ENCODE data around the gene ELP5. TPM values are rescaled to one million over a fixed set of nuclear protein-coding genes. Genes with fewer than 3 reads are reported as not detected.

ELP5 gene
- total RNA-seq, 1 experiment from 2014 or later: 49.6 TPM

- no peaks in the 10 kb centered on the region for H3K27me3 ChIP-seq (ENCODE audit: insufficient read depth, low read length)
- no peaks in the 10 kb centered on the region for H3K79me1 ChIP-seq (ENCODE audit: insufficient read depth, low read depth, low read length, poor library complexity, severe bottlenecking)
- H3K4me1 ChIP-seq (ENCODE audit: insufficient read depth, low read length): peaks cover 4% of the 10 kb centered on the region; the same call in 1 of the 2 replicates
- peaks cover 25% of the 10 kb centered on the region for H3K23me2 ChIP-seq (ENCODE audit: insufficient read length, low read depth, low read length, poor library complexity, severe bottlenecking)
- peak overlapping the region; percentile 86 to 93 for H3K4me3 Mint-ChIP-seq
- H3K27me3 Mint-ChIP-seq (ENCODE audit: low read depth): peaks cover 2% of the 10 kb centered on the region
- no peak for TF ChIP-seq CTCF (conservative IDR thresholded peaks at IDR 0.05)
- H3K4me2 ChIP-seq (ENCODE audit: insufficient read depth, insufficient read length, low read length): peak overlapping the region; percentile 76
- no peak overlapping the region for H2BK20ac ChIP-seq (ENCODE audit: low read depth, low read length, poor library complexity, severe bottlenecking)
- H3T11ph ChIP-seq (ENCODE audit: low read length): no peak overlapping the region
- no peak overlapping the region for H2BK120ac ChIP-seq (ENCODE audit: low read depth, low read length, poor library complexity, severe bottlenecking)
- no peaks in the 10 kb centered on the region for H3K9me3 ChIP-seq (ENCODE audit: control insufficient read depth, low read depth, low read length)
- peaks cover 12 to 51% (median 38%) of the 10 kb centered on the region in 3 experiments for H3K36me3 Mint-ChIP-seq (ENCODE audit: insufficient read depth in 1 of 3, low read depth in 3 of 3)
- DNase-seq: no peak
- peaks cover 0 to 4% of the 10 kb centered on the region in 2 experiments; a peak in 1 of 5 replicates for H3K9me3 Mint-ChIP-seq
- no peak overlapping the region for H2BK15ac ChIP-seq (ENCODE audit: low read depth, low read length)
- no peak overlapping the region; the same call in 1 of the 2 replicates for H3K14ac ChIP-seq (ENCODE audit: insufficient read depth, low read length)
- peaks cover 24 to 38% of the 10 kb centered on the region in 2 experiments for H3K4me1 Mint-ChIP-seq
- no peak overlapping the region for H4K91ac ChIP-seq (ENCODE audit: insufficient read length, low read depth, low read length)
- H4K8ac ChIP-seq (replicated peaks; ENCODE audit: insufficient read length, low read depth, low read length): no peak overlapping the region
- no peak overlapping the region for H2AFZ ChIP-seq (ENCODE audit: low read length)
- no CpG with 5 or more reads among the region's 4 CpGs for WGBS (ENCODE audit: extremely low coverage, insufficient read length, low lambda C conversion rate)
- no peak overlapping the region for H3K4ac ChIP-seq (ENCODE audit: low read depth, low read length)
- H4K20me1 ChIP-seq (ENCODE audit: control insufficient read depth, insufficient read depth, insufficient read length): no peaks in the 10 kb centered on the region
- H2BK5ac ChIP-seq (ENCODE audit: insufficient read length, low read length): no peak overlapping the region
- H3K27ac Mint-ChIP-seq: peak overlapping the region in 1 of 3 experiments; percentile 98; a peak in 3 of 7 replicates
- H2AK5ac ChIP-seq (ENCODE audit: insufficient read length, low read length): no peak overlapping the region
- no peak overlapping the region for H3K56ac ChIP-seq (ENCODE audit: insufficient read length, low read depth, low read length)
- H3K23ac ChIP-seq (ENCODE audit: insufficient read length, low read depth, low read length): no peak overlapping the region
- peak overlapping the region; percentile 44 for H3K9ac ChIP-seq (ENCODE audit: extremely low read depth, insufficient read length, low read length)
- no peak overlapping the region for H3K18ac ChIP-seq (ENCODE audit: insufficient read length, low read depth, low read length)
- H3K27ac ChIP-seq (ENCODE audit: insufficient read length, low read depth, low read length): no peak overlapping the region
- no peak overlapping the region for H4K5ac ChIP-seq (ENCODE audit: insufficient read length, low read depth, low read length)
- no peak overlapping the region for H2BK12ac ChIP-seq (ENCODE audit: insufficient read length, low read depth, low read length)
- peaks cover 8% of the 10 kb centered on the region; the same call in 1 of the 2 replicates for H3K79me2 ChIP-seq (ENCODE audit: insufficient read depth, low read length)
These were observed 8.1 kb downstream of the ELP5 start for GRCh38 chr17:7260151-7260550.
